Hematopoietic multipotent progenitor cell treated with erythropoietin and hydrocortisone succinate and interleukin-3 and kit ligand, for 17 days (in vitro differentiated cells): Measurements from ENCODE around the gene SLX4IP.
"Not testable (repeated sequence)": the region's sequence is repeated elsewhere in the genome, so short reads cannot be mapped to it uniquely, and the experiment has no call there.

Experiments used
- DNase-seq: peaks from one replicate; pipeline ENCODE4 v3.0.0-alpha.2; 2015; ENCODE audit warnings: low spot score

The SLX4IP gene

GRCh38 chr20:10603971-10604864 is 169.1 kb downstream of the SLX4IP start:
- DNase-seq = no peak

GRCh38 chr20:10604865-10605440 is 169.8 kb downstream of the SLX4IP start:
- no peak for DNase-seq

- no peak for DNase-seq
These were observed 170.6 kb downstream of the SLX4IP start for GRCh38 chr20:10605547-10606195.

GRCh38 chr20:10609276-10609675 is 174.2 kb downstream of the SLX4IP start:
- no peak for DNase-seq

GRCh38 chr20:10609770-10610169 is 174.7 kb downstream of the SLX4IP start:
- DNase-seq = no peak

GRCh38 chr20:10610251-10610650 is 175.1 kb downstream of the SLX4IP start:
- no peak for DNase-seq

GRCh38 chr20:10611357-10611756 is 176.3 kb downstream of the SLX4IP start:
- no peak for DNase-seq

- not testable (repeated sequence) for DNase-seq
These were observed 178.3 kb downstream of the SLX4IP start for GRCh38 chr20:10613426-10613825.

GRCh38 chr20:10613911-10614310 is 178.8 kb downstream of the SLX4IP start:
- DNase-seq = no peak

GRCh38 chr20:10616212-10616611 is 181.1 kb downstream of the SLX4IP start:
- DNase-seq = no peak

GRCh38 chr20:10617549-10618133 is 182.5 kb downstream of the SLX4IP start:
- not testable (repeated sequence) for DNase-seq

GRCh38 chr20:10618611-10619245 is 183.6 kb downstream of the SLX4IP start:
- no peak for DNase-seq

- DNase-seq = no peak
These were observed 184.3 kb downstream of the SLX4IP start for GRCh38 chr20:10619427-10619826.

- DNase-seq = no peak
These were observed 186.0 kb downstream of the SLX4IP start for GRCh38 chr20:10621149-10621548.

- no peak for DNase-seq
These were observed 187.7 kb downstream of the SLX4IP start for GRCh38 chr20:10622657-10623418.

- DNase-seq = no peak
These were observed 190.5 kb downstream of the SLX4IP start for GRCh38 chr20:10625641-10626040.

GRCh38 chr20:10626896-10627295 is 191.8 kb downstream of the SLX4IP start:
- no peak for DNase-seq

- no peak for DNase-seq
These were observed 195.0 kb downstream of the SLX4IP start for GRCh38 chr20:10629946-10630650.

- no peak for DNase-seq
These were observed 196.0 kb downstream of the SLX4IP start for GRCh38 chr20:10631126-10631525.

- no peak for DNase-seq
These were observed 197.8 kb downstream of the SLX4IP start for GRCh38 chr20:10632721-10633509.
